SW 1271 (cell line): ENCODE results near the gene LPGAT1.

Source experiments
- DNase-seq, 2 experiments: peaks; one replicate each; lab custom pipeline; 2025; lab: John Stamatoyannopoulos, UW

LPGAT1 gene

DNA sequence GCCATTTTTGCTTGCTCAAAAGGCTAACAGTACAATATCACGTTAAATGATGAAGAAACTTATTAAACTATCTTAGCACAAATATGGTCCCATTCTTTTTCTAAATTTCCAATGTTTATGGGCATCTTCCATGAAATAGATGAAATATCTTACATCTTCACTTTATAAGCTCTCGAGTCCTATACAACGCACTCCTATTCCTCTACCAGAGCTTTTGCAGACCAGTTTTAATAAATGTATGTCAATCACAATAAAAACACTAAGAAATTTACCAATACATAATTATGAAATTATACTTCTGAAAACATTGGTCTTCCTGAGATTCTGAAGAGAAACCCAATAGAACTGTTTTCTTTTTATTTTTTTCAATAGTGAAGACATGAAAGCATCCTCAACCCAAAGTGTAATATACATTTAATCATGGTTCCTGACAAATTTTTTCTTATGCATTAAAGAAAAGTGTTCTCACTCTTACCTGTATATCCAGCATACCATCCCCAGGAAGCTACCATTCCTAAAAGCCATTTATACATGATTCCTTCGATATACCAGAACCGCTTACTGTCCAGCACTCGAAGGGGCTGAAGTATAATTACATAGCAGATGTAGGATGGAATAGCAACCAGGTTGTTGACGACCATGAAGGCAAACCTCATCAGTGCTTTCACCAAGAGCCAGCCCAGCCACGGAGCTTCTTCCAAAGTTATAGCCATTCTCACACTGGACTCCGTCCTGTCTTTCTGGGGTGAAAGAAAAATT lies 1.8 kb downstream of the LPGAT1 start:
- DNase-seq = no peak

DNA sequence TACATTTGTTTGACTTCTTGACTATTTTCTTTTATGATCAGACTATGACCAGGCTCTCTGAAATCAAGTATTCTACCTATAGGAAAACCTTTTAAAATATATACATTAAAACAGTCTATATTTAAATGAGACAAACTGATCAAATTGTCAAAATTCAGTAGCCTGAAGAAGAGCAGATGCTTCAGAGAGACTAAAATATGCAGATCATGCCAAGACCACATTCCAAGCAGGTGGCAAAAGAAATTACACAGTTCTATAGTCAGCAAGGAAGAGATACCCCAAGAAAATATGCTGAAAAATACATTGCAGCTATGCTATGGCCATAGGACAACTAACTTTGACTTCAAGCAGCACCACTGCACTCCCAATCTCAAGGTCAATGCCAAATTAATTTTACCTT lies 3.5 kb downstream of the LPGAT1 start:
- DNase-seq = no peak

DNA sequence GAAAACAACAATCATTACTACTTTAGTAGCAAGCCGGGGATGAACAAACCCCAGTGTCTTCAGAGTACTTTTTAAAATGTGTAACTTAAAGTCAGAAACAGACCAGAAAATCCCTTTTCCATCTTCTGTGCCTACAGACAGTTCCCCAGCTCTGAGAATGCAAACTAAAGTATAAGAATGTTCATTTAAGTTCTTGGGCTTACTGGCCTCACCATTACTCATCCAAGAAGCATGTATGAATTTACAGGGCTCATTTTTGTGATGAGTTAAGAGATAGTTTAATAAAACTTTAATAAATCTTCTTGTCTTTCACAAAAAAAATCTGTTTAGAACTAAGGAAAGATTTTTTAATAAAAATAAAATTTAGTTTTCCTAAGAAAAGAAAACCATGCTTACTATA lies 4.6 kb downstream of the LPGAT1 start:
- DNase-seq = peak in 1 of 2 experiments; percentile 15

DNA sequence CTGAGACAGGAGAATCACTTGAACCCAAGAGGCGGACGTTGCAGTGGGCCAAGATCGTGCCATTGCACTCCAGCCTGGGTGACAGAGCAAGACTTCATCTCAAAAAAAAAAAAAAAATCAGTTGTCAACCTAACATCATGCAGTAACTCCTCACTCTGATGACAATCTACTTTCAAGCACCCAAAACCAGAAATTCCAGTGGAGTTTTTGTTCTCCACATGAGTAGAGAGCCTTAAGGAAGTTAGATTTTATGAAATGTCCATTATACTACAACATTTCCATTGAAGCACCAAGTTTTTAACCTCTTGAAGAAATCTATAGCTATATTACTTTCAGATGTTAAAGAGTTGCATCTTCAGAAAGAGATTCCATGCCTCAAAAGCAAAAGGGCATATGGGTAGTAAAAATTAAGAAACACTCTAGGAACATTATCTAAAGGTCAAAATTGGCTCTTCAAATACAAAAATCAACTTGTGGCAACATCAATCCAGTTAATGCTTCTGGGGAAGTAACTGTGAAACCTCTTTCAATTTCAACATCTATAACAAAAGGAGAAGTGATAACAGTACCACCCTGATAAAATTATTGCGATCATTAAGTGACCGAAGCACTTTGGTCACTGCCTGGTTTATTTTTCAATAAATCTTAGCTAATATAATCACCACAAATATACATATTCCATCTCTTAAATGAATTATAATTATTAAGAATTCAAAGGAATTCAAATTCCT lies 7.7 kb downstream of the LPGAT1 start:
- no peak for DNase-seq

DNA sequence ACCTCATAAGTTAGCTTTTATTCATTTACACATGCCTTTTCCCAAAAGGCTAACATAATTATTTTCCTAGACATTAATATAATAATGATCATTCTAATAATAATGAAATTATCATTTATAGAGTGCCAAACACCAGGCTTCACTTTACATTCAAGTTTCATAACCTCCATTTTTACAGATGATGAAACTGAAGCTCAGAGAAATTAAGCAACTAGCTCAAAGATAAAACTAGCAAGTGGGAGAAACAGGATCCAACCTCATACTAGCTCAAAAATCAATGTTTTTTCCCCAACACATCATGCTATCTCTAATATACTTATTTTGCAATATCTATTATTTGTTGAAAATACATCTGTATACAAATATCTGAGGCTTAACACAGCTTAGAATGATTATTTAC lies 14.0 kb downstream of the LPGAT1 start:
- no peak for DNase-seq

DNA sequence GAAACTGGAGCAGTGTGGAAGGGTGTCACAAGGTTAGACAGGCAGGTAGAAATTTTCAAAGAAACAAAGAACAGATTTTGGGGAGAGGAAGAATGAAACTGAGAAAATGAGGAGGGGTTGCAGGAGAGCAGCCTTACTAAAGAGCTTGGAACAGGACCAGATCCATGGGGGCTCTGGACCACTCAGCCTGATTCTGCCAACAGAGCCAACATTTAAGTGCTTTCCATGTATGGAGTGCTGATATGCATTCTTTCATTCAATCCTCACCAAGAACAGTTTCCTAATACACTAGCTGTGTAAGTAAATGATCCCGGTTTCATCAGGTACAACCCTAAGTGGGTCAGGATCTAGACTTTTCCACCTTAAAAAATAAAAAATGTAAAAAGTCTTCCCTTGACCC lies 16.2 kb downstream of the LPGAT1 start:
- no peak for DNase-seq

DNA sequence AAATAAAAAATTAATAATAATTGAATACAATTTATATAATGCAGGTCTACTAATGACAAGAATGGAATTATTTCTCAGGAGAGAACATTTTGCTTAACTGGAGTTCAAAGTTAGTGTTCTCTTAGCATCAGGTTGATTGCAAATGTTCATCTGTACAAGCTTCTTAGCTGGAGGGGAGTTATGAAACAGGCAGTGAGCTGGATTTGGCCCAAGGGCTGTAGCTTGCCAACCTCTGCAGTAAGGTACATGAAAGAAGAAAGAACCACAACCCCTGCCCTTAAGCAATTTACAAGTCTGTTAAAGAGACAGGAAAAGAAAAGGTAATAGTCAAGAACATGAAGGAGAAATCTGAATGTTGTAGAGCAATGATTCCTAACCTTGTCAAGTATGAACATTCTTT lies 17.0 kb downstream of the LPGAT1 start:
- DNase-seq = no peak

DNA sequence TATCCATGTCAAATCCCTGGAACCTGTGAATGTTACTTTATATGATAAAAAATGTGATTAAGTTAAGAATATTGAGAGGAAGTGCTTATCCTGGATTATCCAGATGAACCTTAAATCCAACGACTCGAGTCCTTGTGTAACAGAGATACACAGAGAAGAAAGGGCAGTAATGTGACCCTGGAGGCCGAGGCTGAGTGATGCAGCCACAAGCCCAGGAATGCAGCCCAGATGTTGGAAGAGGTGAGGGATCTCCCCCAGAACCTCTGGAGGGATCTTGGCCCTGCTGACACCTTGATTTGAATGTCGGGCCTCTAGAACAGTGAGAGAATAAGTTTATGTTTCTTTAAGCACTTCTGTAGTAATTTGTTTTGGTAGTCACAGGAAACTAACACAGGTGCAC lies 18.0 kb downstream of the LPGAT1 start:
- DNase-seq = no peak

DNA sequence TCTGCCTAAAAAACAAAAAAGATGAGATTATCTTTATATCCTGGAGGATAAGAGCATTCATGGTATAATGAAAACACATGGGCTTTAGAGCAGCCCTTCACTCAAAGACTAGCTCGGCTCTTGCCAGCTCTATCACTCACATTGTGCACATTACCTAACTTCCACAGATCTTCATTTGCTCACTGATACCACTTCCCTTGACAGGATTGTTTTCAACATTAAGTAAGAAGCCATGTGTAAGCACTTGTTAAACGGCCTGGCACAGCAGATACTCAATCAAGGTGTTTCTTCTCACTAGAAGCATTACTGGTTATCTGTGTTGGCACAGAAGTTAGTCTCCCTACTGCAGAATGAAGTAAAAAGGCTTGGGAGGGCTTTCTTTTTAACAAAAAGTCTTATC lies 18.7 kb downstream of the LPGAT1 start:
- DNase-seq = no peak

DNA sequence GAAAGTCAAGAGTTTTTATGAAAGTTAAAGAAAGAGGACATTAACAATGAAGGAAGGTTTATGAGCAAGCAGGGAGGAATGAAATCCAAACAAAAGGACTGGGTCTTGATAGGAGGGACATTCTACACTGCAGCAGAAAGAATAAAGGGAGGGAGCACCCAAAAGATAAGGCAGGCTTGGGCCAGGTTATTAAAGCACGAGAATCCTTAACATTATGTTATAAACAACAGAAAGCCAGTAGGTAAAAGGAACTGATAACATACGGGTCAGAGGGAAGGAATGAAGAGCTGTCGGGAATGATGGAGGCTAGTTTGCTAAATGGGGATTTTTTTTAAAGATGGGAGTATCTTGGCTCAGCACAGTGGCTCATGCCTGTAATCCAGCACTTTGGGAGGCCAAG lies 19.4 kb downstream of the LPGAT1 start:
- DNase-seq = no peak

DNA sequence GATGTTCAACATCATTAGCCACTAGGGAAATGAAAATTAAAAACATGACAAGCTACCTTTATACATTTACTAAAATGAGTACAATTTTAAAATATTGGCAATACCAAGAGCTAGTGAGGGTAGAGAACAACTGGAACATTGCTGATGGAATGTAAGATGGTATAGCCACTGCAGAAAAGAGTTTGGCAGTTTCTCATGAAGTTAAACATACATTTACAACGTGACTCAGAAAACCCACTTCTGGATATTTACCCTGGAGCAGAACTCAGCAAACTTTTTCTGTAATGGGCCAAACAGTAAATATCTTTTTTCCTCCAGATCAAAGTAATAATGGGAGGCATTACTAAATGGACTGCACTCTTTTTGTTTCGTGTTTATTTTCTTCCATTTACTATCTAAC lies 22.1 kb downstream of the LPGAT1 start:
- DNase-seq = no peak

DNA sequence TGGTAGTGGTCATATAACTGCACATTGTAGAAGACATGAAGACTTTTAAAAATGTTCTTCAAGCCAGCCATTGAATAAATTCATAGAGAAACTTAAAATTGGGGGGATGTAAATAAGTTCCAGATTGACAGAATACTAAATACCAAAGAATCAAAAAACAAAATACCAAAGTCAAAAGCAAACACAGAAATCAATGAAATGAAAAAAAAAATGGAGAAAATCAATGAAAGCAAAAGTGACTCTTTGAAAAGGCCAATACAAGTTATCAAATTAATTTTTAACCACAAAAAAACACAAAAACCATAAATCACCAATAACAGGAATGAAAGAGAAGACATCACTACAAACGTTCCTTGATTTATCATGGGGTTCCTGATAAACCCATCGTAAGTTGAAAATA lies 25.6 kb downstream of the LPGAT1 start:
- DNase-seq = no peak

DNA sequence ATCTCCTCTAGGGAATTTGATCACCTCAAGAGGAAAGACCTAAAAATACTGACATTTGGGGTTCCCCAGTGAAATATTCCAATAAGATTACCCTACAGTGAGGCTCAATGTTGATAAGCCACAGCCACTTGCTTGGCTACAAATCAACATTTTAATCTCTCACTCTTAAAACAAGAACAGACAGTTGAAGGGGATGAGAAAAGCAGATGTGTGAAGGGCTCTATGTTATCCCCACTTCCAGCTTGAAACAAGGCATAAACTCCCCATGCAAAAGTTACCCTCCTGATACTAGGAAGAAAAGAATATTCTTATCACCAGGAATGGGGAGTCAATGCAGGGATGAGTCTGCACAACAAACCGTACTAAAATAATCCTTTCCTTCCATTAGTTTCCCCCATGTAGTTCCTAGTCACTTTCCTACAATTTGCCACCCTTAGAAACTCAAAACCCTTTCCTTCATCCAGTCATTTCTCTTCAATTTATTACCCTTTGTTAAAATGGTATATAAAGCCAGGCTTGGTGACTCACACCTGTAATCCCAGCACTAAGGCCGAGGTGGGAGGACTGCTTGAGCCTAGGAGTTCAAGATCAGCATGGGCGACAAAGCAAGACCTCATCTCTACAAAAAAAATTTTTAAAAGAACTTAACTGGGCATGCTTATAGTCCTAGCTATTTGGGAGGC lies 29.5 kb downstream of the LPGAT1 start:
- no peak for DNase-seq

DNA sequence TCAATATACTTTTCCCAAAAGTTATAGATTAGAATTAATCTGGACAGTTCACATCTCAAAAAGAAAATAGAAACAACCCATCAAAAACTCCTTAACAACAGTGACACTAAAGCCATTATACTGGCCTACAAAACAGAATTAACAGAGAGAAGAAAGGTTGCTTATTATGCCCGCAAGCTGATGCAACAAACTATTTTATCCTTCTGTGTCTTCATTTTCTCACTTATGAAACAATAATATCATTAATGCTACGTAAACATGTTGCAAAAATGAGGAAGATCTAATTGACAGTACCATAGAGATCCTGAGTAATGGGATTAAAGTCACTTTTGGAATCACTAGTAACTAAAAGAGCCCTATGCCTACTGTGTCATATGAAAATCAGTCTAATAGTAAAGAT lies 32.6 kb downstream of the LPGAT1 start:
- no peak for DNase-seq

DNA sequence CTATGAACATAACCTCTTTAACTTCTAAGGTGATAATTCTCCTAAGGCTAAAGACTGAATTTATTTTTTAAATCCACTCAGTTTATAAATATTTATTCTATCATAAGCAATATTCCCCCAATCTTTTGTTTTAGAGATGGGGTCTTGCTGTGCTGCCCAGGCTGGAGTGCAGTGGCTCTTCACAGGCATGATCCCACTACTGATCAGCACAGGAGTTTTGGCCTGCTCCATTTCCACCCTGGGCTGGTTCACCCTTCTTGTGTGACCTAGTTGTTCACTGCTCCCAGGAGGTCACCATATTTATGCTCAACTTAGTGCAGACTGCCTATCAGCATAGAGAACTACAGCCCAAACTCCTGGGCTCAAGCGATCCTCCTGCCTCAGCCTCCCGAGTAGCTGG lies 38.6 kb downstream of the LPGAT1 start:
- DNase-seq = no peak

DNA sequence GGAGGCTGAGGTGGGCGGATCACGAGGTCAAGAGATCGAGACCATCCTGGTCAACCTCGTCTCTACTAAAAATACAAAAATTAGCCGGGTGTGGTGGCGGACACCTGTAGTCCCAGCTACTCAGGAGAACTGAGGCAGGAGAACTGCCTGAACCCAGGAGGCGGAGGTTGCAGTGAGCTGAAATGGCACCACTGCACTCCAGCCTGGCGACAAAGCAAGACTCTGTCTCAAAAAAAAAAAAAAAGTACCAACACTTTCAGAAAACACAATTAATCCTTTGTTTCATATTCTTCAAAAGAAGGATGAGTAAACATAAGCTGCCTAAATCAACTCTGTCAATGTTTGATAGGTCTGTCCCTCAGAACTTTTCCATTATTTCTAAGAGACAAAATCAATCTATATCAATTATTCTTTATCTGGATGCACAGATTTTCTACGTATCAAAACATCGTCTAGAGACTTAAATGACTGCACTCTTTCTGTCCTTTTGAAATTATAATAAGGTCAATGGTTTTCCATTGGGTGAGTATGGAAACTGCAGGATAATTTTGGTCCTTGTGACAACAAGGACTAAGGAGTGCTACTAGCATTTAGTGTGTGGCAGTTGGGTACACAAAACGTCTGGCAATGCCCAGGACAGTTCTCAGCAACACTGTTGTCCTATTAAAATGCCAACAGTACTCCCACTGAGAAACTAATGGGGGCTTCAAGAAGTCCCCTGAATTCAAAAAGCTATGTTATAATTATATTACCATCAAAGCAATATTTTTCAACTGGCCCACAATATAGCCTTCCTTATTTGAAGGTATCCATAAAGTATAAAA lies 40.7 kb downstream of the LPGAT1 start:
- no peak for DNase-seq

DNA sequence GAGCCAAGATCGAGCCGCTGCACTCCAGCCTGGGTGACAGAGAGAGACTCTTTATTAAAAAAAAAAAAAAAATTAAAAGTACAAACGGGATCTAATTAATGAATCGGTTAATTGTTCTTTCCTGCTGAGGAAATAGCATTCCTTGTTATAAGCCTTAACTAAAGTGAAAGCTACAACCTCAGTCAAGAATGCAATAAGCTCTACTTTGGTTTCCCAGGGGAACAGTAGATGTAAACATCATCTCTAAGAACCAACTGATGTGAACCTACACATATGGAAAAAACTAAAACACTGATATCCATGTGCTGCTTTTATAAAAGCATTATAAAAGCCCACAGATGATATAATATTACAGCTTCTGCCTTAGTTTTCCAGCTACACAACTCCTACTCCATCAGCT lies 41.9 kb downstream of the LPGAT1 start:
- DNase-seq = no peak

DNA sequence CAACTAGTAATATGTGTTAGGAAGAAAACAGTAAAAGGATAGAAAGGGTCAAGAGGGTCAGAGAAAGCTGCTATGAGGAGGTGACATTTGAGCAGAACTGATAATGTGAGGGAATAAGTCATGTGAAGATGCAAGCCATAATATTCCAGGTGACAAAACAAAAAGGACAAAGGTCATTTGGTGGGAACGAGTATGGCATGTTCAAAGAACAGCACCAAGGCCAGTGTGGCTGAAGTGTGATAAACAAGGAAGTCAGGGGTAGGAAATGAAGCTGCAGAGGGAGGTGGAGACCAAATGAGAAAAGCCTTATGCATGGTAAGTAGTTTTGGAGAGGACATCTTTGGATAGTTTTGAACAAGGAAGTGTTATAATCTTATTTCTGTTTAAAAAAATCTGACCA lies 46.7 kb downstream of the LPGAT1 start:
- no peak for DNase-seq

DNA sequence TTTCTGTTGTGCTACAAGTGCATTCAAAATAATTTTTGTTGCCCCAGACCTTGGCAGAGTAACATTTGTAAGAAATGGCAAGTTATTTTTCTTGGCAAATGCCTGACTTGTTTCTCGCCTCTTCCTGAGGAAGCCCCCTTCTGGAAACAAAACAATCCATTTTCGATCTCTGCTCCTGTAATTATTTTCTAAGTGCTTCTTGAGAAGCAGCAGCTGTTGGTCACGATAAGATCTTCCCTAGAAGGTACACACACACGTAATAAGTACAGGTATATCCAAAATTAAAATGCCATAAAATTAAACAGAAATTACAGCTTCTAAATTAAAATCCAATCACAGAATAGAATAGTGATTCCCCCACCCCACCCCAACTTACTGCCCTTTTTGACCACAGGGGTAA lies 47.3 kb downstream of the LPGAT1 start:
- no peak for DNase-seq

DNA sequence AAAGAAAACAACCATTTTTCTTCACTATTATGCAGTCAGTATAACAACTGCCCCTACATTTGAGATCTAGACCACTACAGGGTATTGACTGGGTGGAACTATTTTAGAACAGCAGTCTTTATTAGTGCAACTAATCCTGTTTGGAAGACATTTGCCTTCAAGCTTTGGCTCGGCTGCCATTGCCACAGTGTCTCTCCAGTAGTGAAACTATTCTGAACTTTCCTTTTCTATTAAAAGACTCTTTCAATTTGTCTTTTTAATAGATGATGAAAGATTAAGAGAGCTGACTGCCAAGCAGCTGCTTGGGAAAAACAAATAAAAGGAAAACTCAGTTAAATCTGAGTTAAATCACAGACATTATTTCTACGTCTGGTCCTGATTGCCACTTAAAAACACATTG lies 49.3 kb downstream of the LPGAT1 start:
- DNase-seq = no peak

DNA sequence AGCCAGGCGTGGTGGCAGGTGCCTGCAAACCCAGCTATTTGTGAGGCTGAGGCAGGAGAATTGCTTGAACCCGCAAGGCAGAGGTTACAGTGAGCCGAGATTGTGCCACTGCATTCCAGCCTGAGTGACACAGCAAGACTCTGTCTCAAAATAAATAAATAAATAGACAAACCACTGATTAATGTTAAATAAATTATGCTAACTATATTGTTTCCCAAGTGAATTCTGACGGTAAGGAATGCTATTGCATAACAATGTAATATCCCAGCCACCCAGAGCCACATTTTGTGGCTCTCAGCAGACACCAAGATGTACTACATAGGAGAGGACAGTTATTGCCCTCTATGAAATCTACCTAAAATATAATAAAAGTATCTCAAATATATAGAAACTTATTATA lies 55.4 kb downstream of the LPGAT1 start:
- DNase-seq = no peak

DNA sequence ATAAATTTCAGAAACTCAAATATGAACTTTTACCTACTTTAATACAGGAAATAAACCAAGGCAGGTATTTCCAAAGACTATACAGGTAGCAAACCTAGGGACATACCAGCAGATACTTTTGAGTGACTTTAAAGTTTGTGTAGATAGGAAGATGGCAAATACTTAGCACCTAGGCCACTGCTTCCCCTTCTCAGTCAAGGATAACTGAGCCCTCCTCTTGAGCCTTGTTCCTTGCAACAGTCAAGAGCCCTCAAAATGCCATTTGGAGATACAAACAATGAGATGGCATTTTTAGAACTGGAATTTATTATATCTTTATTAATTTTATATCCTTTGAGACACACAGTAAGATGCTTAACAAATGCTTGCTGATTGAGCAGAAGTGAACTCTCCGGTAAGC lies 65.9 kb downstream of the LPGAT1 start:
- DNase-seq = no peak
